ENCODE measurements around the gene ZSCAN5A. TPM values are rescaled to one million over a fixed set of nuclear protein-coding genes. Genes with fewer than 3 reads are reported as not detected.

ZSCAN5A gene
- total and polyA plus RNA-seq, 9 of the 15 experiments (the other 6 are each of a cell fraction or from before 2014, with no cell fraction given): 5.8 to 15.3 (median 11.8) TPM

DNA sequence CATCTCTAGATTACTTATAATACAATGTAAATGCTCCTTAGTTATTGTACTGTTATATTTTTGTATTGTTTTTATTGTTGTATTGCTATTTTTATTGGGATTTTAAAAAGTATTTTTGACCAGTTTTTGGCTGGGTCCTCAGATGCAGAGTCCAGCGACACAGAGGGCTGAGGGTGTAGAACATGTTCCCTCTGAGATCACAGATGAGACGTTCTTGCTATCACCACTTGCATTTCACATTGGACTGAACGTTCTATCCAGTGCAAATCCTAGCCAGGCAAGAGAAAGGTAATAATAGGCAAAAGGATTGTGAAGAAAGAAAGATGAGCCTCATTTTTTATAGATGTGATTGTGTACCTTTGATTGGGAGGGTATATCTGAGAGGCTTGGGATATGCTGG lies 15.0 kb downstream of the ZSCAN5A start:
- H3K9me3 ChIP-seq (replicated peaks; ENCODE audit: control insufficient read depth, insufficient read depth, low read depth, low read length): no peaks in the 10 kb centered on the region
- H3K9ac ChIP-seq (ENCODE audit: insufficient read depth in 1 of 2, low read depth in 2 of 2, low read length in 2 of 2): no peak overlapping the region
- ATAC-seq: no peak
- no peak overlapping the region for H3K27ac ChIP-seq (ENCODE audit: extremely low read depth, low read depth, low read length)
- no peak overlapping the region for H3K4me3 ChIP-seq
- DNase-seq (ENCODE audit: extremely low read depth in 1 of 4, low spot score in 3 of 4): no peak
- H3K27me3 ChIP-seq (ENCODE audit: control insufficient read depth in 2 of 2, insufficient read depth in 2 of 2, low read length in 2 of 2): no peaks in the 10 kb centered on the region
- no peak for TF ChIP-seq MCM2 (IDR thresholded peaks at IDR 0.05; ENCODE audit: low read depth)
- in situ Hi-C loops (cut with MboI) (loop anchor here (25.0 kb wide), 1 partner anchor 662 kb away; the partner anchor contains the start of genes CCDC106, ZNF580 and ZNF581), intact Hi-C loops (cut with micrococcal nuclease) (no loop called here)
- H3K9me1 ChIP-seq (ENCODE audit: control insufficient read depth, insufficient read depth, low read length): no peaks in the 10 kb centered on the region
- ChIA-PET CTCF (ENCODE audit: low intra/inter-chr PET ratio) (no interaction called here), POLR2A (no interaction called here)
- H3K4me1 ChIP-seq (replicated peaks in 1 of 2; ENCODE audit: control insufficient read depth in 2 of 2, insufficient read depth in 2 of 2, low read length in 2 of 2): peaks cover 0 to 8% of the 10 kb centered on the region in 2 experiments; a peak in 2 of 5 replicates
- WGBS (ENCODE audit: insufficient coverage, low coverage, missing lambda C conversion rate): 56% methylated on average over 3 of the region's 3 CpGs
- H3K36me3 ChIP-seq (ENCODE audit: control insufficient read depth, insufficient read depth, low read length): peaks cover 20% of the 10 kb centered on the region; the same call in 2 of the 3 replicates
- H3K79me2 ChIP-seq (ENCODE audit: control insufficient read depth, insufficient read depth, low read length): no peaks in the 10 kb centered on the region
- FAIRE-seq: no peak
- no peaks in the 10 kb centered on the region for H4K20me1 ChIP-seq (replicated peaks; ENCODE audit: control insufficient read depth, insufficient read depth, low read length)
- H3K4me2 ChIP-seq (ENCODE audit: insufficient read depth, low read length): no peak overlapping the region
- no peak overlapping the region for H2AFZ ChIP-seq (ENCODE audit: low read depth, low read length)
- BruUV-seq (replicated peaks): no TSS peak

DNA sequence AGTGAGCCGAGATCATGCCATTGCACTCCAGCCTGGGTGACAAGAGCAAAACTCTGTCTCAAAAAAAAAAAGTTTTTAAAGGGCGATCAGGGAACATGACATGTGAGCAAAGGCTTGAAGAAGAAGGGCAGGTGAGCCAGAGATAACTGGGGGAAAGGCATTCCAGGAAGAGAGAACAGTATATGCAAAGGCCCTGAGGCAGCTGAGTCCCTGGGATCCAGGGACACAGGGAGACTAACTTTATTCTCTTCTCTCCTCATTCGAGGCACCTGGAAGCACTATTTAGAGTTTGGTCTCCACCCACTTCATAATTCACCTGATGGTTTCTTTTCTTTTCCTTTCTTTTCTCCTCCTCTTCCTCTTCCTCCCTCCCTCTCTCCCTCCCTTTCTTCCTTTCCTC lies 17.6 kb downstream of the ZSCAN5A start:
- no peaks in the 10 kb centered on the region for H3K79me2 ChIP-seq (ENCODE audit: control insufficient read depth, insufficient read depth, low read length)
- peaks cover 0 to 8% of the 10 kb centered on the region in 2 experiments; a peak in 2 of 5 replicates for H3K4me1 ChIP-seq (replicated peaks in 1 of 2; ENCODE audit: control insufficient read depth in 2 of 2, insufficient read depth in 2 of 2, low read length in 2 of 2)
- WGBS (ENCODE audit: insufficient coverage, low coverage, missing lambda C conversion rate): 51% methylated on average over 3 of the region's 3 CpGs
- ChIA-PET POLR2A (interaction anchor here (0.6 kb wide), 1 partner anchor 60 kb away, joined by 3 read pairs; no protein-coding TSS in a partner anchor), CTCF (ENCODE audit: low intra/inter-chr PET ratio) (no interaction called here)
- ATAC-seq (no peak), DNase-seq (ENCODE audit: extremely low read depth in 1 of 4, low spot score in 3 of 4) (no peak), FAIRE-seq (no peak)
- H2AFZ ChIP-seq (ENCODE audit: low read depth, low read length): no peak overlapping the region
- no peaks in the 10 kb centered on the region for H3K9me3 ChIP-seq (replicated peaks; ENCODE audit: control insufficient read depth, insufficient read depth, low read depth, low read length)
- no peak overlapping the region for H3K9ac ChIP-seq (ENCODE audit: insufficient read depth in 1 of 2, low read depth in 2 of 2, low read length in 2 of 2)
- no peaks in the 10 kb centered on the region for H3K27me3 ChIP-seq (ENCODE audit: control insufficient read depth in 2 of 2, insufficient read depth in 2 of 2, low read length in 2 of 2)
- no peaks in the 10 kb centered on the region for H4K20me1 ChIP-seq (replicated peaks; ENCODE audit: control insufficient read depth, insufficient read depth, low read length)
- no peak overlapping the region for H3K4me2 ChIP-seq (ENCODE audit: insufficient read depth, low read length)
- H3K27ac ChIP-seq (ENCODE audit: extremely low read depth, low read depth, low read length): no peak overlapping the region
- H3K36me3 ChIP-seq (ENCODE audit: control insufficient read depth, insufficient read depth, low read length): peaks cover 16% of the 10 kb centered on the region; the same call in 1 of the 3 replicates
- H3K9me1 ChIP-seq (ENCODE audit: control insufficient read depth, insufficient read depth, low read length): no peaks in the 10 kb centered on the region
- intact Hi-C loops (cut with micrococcal nuclease): no loop called here
- no TSS peak for BruUV-seq (replicated peaks)
- no peak overlapping the region for H3K4me3 ChIP-seq
- in situ Hi-C loops (cut with MboI): no loop called here
- TF ChIP-seq ZNF239 (CRISPR knock-in tag; IDR thresholded peaks at IDR 0.05) (no peak), ZNF134 (CRISPR knock-in tag; conservative IDR thresholded peaks at IDR 0.05) (no peak), RBM25 (IDR thresholded peaks at IDR 0.05; ENCODE audit: low read depth, low read length, severe bottlenecking) (peak; percentile 91), HEY1 (CRISPR knock-in tag; IDR thresholded peaks at IDR 0.05; ENCODE audit: borderline replicate concordance) (no peak), RUNX1 (IDR thresholded peaks at IDR 0.05; ENCODE audit: low read depth) (no peak), ZNF395 (CRISPR knock-in tag; IDR thresholded peaks at IDR 0.05) (no peak), ZNF184 (CRISPR knock-in tag; IDR thresholded peaks at IDR 0.05) (no peak), PYGO2 (tag; IDR thresholded peaks at IDR 0.05) (no peak), ZNF584 (CRISPR knock-in tag; IDR thresholded peaks at IDR 0.05; ENCODE audit: low read depth) (no peak), IRF9 (tag; IDR thresholded peaks at IDR 0.05) (no peak), JUNB (CRISPR knock-in tag; conservative IDR thresholded peaks at IDR 0.05) (no peak), RFX7 (CRISPR knock-in tag; IDR thresholded peaks at IDR 0.05) (no peak), PCBP2 (IDR thresholded peaks at IDR 0.05; ENCODE audit: low read depth, low read length, poor library complexity, severe bottlenecking) (peak; percentile 43), CREM (IDR thresholded peaks at IDR 0.05; ENCODE audit: low read depth) (no peak), MCM5 (IDR thresholded peaks at IDR 0.05; ENCODE audit: low read depth) (no peak)

Measured in K562 (cell line).